Ovary (tissue), 9 donors: ENCODE results near the gene HPCAL1. TPM values are rescaled to one million over a fixed set of nuclear protein-coding genes. Genes with fewer than 3 reads are reported as not detected.

Source experiments
- DNase-seq, 5 donors: peaks; one replicate each; pipeline ENCODE4 v3.0.0-alpha.2; 2019 to 2020
- H3K27ac ChIP-seq, 2 donors: fragments of 200-600 bp; one replicate each; pipeline versions ENCODE4 v1.5.1 to v1.8.0; 2019 to 2022
- H3K27me3 ChIP-seq: fragments of 200-600 bp; one replicate; pipeline ENCODE4 v1.8.0; 2022
- H3K36me3 ChIP-seq: fragments of 200-600 bp; sonication (generic); one replicate; pipeline ENCODE4 v1.5.1; 2019
- H3K4me1 ChIP-seq: one replicate; pipeline ENCODE4 v1.8.1; 2013; ENCODE audit warnings: mild to moderate bottlenecking, moderate library complexity; ENCODE audit not compliant: insufficient read depth
- H3K4me3 ChIP-seq: fragments of 200-600 bp; sonication (generic); one replicate; pipeline ENCODE4 v1.5.1; 2017
- H3K9me3 ChIP-seq, 2 donors: fragments of 200-600 bp in 1 of 2; sonication (generic) in 1 of 2; one replicate each; pipeline versions ENCODE4 v1.5.1 to v1.8.1; 2013 to 2019; ENCODE audit warnings: mild to moderate bottlenecking in 1 of 2, moderate library complexity in 1 of 2
- EP300 ChIP-seq: sonication (generic); formaldehyde crosslinking; IDR thresholded peaks from one replicate; pipeline ENCODE4 v1.6.1; 2017; ENCODE audit warnings: antibody characterized with exemption
- POLR2A ChIP-seq: fragments of 450-650 bp; IDR thresholded peaks from one replicate; pipeline ENCODE4 v1.6.1; 2017; ENCODE audit warnings: antibody characterized with exemption, mild to moderate bottlenecking, moderate library complexity
- WGBS, 3 donors: extraction: QIAGEN DNeasy Blood & Tissue Kit in 1 of 3; methylation state at CpG; one replicate each; pipeline versions ENCODE4 v1.1.5 to v1.1.7; 2013 to 2017; 5-methylcytosine and 5-hydroxymethylcytosine counted together
- intact Hi-C, 4 donors: fragments of 100-400 bp; cut with DNase I; formaldehyde crosslinking; loops; one replicate each; pipeline versions ENCODE4 v1.11.0 to v1.15.1; 2022 to 2023
- polyA plus RNA-seq, 2 donors: library from polyadenylated mRNA; stranded (reverse); fragments of 200-250 nt in 1 of 2; fragments of 350-450 nt in 1 of 2; fragmentation: Illumina TruSeq in 1 of 2; extraction: RNeasy Lipid Tissue Mini Kit (QIAGEN cat#74804) in 1 of 2; gene quantifications; one replicate each; pipeline ENCODE4 v1.2.3, GENCODE V29; 2013 to 2014
- total RNA-seq, 7 donors: library from RNA; depleted of rRNA in 2 of 7; stranded (reverse); fragments of >200 nt in 2 of 7; fragmentation: NEBNext Ultra II Directional in 3 of 7; extraction: Animal tissue kit (Norgen Biotek cat#: 25700) in 3 of 7; gene quantifications; one replicate each; pipeline versions ENCODE4 v1.1.0 to v1.2.4, GENCODE V29; 2016 to 2023
- TF ChIP-seq, protein P1 (sequence below), 3 donors: fragments of 450-650 bp in 2 of 3; fragments of 200-600 bp in 1 of 3; IDR thresholded peaks; one replicate each; pipeline versions ENCODE4 v1.5.1 to v1.8.0; 2016 to 2022; ENCODE audit warnings: antibody characterized with exemption in 3 of 3, mild to moderate bottlenecking in 1 of 3
- donor health status: DM: no; HTN: no; CAD: no; lungs with moderate emphysema.
- donor health status: DM: no; HTN: no; CAD: no.
- donor health status: Bipolar disorder and iron deficiency.
- donor health status: DM: yes; HTN: yes; CAD: no.
- donor health status: DM: no; HTN: no; CAD: no.
- donor health status: DM: yes; HTN: yes; CAD: no.

Gene HPCAL1
- total and polyA plus RNA-seq, 9 donors: 11.4 to 69.5 (median 18.5) TPM

DNA sequence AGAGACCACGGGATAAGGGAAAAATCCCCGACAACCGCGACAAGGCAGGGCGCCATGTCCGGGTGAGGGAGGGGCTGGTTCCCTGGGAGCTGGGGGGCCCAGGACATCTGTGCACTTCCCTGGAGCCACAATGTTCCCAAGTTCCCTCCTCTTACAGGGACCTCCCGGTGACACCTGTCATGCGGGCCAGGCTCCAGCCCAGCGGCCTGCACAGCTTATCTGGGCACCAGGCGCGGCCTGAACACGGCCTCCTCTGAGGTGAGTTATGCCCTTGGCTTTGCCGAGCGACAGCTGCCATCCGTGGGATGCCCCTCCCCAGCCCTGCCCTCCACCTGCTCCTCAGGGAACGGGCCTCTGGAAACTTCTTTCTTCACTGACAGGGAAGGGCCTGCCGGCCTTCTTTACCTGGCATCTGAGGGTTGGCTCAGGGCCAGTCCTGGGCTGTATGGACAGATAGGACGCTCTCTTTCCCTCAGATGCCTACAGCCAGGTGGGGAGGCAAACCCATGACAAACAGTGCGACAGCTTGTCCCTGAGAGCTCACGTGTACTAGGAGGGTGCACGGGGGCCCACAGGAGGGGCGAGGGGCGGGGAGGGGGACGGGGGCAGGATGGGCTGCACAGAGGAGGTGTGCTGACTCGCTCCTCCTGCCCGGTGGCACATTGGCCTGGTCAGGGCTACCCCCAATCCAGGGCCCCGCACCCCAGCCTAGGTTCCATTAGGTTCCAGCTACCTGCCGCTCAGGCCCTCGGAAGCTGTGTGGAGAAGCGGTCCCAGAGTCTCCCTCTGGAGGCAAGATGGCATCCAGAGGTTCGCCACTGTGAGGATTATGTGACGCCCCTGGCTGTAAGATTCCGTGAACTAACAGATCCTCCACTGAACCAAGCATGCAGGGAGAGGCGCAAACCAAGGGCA is 34.9 kb upstream of the HPCAL1 start:
- TF ChIP-seq, protein P1, sequence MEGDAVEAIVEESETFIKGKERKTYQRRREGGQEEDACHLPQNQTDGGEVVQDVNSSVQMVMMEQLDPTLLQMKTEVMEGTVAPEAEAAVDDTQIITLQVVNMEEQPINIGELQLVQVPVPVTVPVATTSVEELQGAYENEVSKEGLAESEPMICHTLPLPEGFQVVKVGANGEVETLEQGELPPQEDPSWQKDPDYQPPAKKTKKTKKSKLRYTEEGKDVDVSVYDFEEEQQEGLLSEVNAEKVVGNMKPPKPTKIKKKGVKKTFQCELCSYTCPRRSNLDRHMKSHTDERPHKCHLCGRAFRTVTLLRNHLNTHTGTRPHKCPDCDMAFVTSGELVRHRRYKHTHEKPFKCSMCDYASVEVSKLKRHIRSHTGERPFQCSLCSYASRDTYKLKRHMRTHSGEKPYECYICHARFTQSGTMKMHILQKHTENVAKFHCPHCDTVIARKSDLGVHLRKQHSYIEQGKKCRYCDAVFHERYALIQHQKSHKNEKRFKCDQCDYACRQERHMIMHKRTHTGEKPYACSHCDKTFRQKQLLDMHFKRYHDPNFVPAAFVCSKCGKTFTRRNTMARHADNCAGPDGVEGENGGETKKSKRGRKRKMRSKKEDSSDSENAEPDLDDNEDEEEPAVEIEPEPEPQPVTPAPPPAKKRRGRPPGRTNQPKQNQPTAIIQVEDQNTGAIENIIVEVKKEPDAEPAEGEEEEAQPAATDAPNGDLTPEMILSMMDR (IDR thresholded peaks at IDR 0.05): no peak
- TF ChIP-seq EP300 (no peak), POLR2A (no peak)
- WGBS, 3 donors: 84 to 88% (median 86%) methylated on average over 29 to 34 of the region's 34 CpGs
- no peak overlapping the region for H3K27ac ChIP-seq
- no peak overlapping the region for H3K4me3 ChIP-seq
- intact Hi-C loops: no loop called here
- no peak for DNase-seq
- H3K9me3 ChIP-seq: no peaks in the 10 kb centered on the region
- no peaks in the 10 kb centered on the region for H3K27me3 ChIP-seq
- no peaks in the 10 kb centered on the region for H3K36me3 ChIP-seq
- no peaks in the 10 kb centered on the region for H3K4me1 ChIP-seq

DNA sequence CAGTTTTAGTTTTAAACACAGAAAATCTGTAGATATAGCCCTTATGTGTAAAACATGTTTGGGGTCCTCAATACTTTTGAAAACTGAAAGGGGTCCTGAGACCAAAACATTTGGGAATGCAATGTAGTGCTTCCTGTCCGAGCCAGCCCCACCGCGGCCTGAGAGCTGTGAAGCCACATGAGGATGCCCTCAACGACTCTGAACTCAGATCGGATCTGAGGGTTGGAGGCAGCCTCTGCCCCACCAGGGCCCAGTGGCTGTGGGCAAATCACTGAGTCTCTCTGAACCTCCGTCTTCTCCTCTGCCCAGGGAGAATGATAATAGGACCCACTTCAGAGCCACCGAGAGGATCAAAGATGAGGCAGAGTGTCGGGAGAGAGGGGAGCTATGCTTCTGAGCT is 33.4 kb upstream of the HPCAL1 start:
- TF ChIP-seq, protein P1 (IDR thresholded peaks at IDR 0.05): no peak
- TF ChIP-seq POLR2A (no peak), EP300 (no peak)
- no peak overlapping the region for H3K27ac ChIP-seq
- no peaks in the 10 kb centered on the region for H3K27me3 ChIP-seq
- H3K36me3 ChIP-seq: no peaks in the 10 kb centered on the region
- H3K9me3 ChIP-seq: no peaks in the 10 kb centered on the region
- H3K4me3 ChIP-seq: no peak overlapping the region
- no peaks in the 10 kb centered on the region for H3K4me1 ChIP-seq
- WGBS, 3 donors: 79 to 92% (median 88%) methylated on average over 8 of the region's 8 CpGs
- intact Hi-C loops: no loop called here
- DNase-seq: no peak

DNA sequence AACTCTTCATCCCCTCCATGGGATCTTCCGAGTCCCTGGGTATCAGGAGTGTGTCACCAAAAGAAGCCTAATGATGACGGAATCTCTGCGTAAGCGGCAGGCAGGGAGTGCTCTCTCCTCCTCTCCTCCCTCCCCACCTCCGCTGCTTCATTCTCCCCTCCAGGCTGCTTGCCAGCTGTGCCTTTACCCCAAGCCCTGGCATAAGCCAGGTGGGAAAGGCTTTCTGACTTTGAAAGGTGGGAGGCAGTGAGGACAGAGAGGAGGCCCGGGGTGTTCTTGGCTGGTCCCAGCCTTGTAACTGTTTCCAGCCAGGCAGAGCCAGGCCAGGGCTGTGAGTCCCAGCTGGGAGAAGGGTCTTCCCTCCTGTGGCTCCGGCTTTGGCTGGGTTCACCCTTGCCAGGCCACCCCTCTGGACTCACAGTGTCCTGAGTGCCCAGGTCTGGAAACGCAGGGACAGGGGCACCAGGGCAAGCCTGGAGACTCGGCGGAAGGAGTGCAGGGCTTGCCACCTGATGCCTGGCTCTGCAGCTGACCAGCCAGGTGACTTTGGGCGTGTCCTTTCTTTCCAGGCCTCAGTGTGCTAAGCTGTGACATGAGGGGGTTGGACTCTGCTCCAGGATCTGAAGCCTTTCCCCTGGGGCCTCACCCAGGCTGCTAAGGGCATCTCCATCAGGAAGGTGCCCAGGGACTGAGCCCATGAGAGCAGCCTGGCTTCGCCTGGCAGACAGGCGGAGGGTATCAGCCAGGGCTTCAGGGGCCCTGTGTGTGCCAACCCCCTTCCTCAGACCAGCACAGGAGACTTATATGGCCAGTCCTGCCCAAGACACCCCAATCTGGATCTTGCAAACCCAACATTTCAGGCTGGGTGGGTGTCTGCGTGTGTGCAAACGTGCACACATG is 32.7 kb upstream of the HPCAL1 start:
- Histone ChIP-seq H3K36me3 (no peaks in the 10 kb centered on the region), H3K4me3 (no peak overlapping the region), H3K4me1 (no peaks in the 10 kb centered on the region), H3K9me3 (no peaks in the 10 kb centered on the region), H3K27ac (no peak overlapping the region), H3K27me3 (no peaks in the 10 kb centered on the region)
- intact Hi-C loops: no loop called here
- TF ChIP-seq POLR2A: no peak
- DNase-seq: no peak
- 91 to 92% (median 91%) methylated on average over 15 of the region's 15 CpGs for WGBS, 3 donors

DNA sequence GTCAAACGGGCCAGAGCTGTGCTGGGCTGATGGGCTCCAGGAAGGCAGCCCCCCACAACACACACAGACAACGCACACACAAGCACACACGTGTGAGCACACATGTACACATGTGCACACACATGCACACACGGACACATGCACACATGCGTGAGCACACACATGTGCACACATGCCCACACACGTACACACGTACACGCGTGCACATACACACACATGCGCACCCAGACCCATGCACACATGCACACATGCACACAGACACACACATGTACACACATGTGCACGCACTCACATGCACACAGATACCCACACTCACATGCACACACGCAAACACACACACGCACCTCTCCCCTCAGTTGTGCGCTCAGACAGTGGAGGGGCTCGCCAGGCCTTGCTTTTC is 31.2 kb upstream of the HPCAL1 start:
- Histone ChIP-seq H3K9me3 (no peaks in the 10 kb centered on the region), H3K4me1 (no peaks in the 10 kb centered on the region), H3K36me3 (no peaks in the 10 kb centered on the region), H3K27me3 (no peaks in the 10 kb centered on the region), H3K4me3 (no peak overlapping the region), H3K27ac (no peak overlapping the region)
- intact Hi-C loops: no loop called here
- WGBS, 3 donors: 73 to 83% (median 78%) methylated on average over 15 of the region's 15 CpGs
- TF ChIP-seq EP300: no peak
- TF ChIP-seq POLR2A: no peak
- TF ChIP-seq, protein P1 (IDR thresholded peaks at IDR 0.05): no peak
- DNase-seq: no peak
